Kidney (tissue), 14 donors: ENCODE measurements around the gene ATP6V1G2. TPM values are rescaled to one million over a fixed set of nuclear protein-coding genes. Genes with fewer than 3 reads are reported as not detected.

Experiments
- DNase-seq, 5 donors: peaks; one replicate each; pipeline ENCODE4 v3.0.0-alpha.2; 2013 to 2020
- FAIRE-seq: peaks from 2 replicates; lab custom pipeline; 2012; peaks lifted over from hg19 to GRCh38; lab: Jason Lieb, UNC
- H3K27ac ChIP-seq, 2 donors: one replicate each; pipeline ENCODE4 v1.7.0; 2013; ENCODE audit warnings: low read depth in 2 of 2, low read length in 2 of 2, inconsistent platforms in 1 of 2
- H3K27me3 ChIP-seq: one replicate; pipeline ENCODE4 v1.7.1; 2013; ENCODE audit warnings: low read length, inconsistent platforms; ENCODE audit not compliant: control insufficient read depth, insufficient read depth
- H3K36me3 ChIP-seq, 3 donors: one replicate each; pipeline versions ENCODE4 v1.7.0 to v1.7.1; 2013; ENCODE audit warnings: low read length in 3 of 3, control low read depth in 1 of 3, inconsistent platforms in 1 of 3; ENCODE audit not compliant: insufficient read depth in 3 of 3, control insufficient read depth in 2 of 3
- H3K4me1 ChIP-seq, 3 donors: one replicate each; pipeline versions ENCODE4 v1.7.0 to v1.7.1; 2013; ENCODE audit warnings: low read length in 3 of 3, inconsistent platforms in 1 of 3, low read depth in 1 of 3; ENCODE audit not compliant: control insufficient read depth in 2 of 3, insufficient read depth in 2 of 3
- H3K4me3 ChIP-seq, 3 donors: one replicate each; pipeline versions ENCODE4 v1.7.0 to v1.8.1; 2013; ENCODE audit warnings: low read length in 3 of 3, control low read depth in 1 of 3, inconsistent platforms in 1 of 3
- H3K9ac ChIP-seq, 3 donors: one replicate each; pipeline versions ENCODE4 v1.7.0 to v1.7.1; 2013; ENCODE audit warnings: low read length in 3 of 3, control low read depth in 1 of 3, inconsistent platforms in 1 of 3
- H3K9me3 ChIP-seq, 3 donors: one replicate each; pipeline versions ENCODE4 v1.7.0 to v1.7.1; 2013; ENCODE audit warnings: low read length in 3 of 3, control low read depth in 1 of 3, inconsistent platforms in 1 of 3; ENCODE audit not compliant: control insufficient read depth in 2 of 3, insufficient read depth in 1 of 3
- intact Hi-C: fragments of 100-400 bp; cut with DNase I; formaldehyde crosslinking; loops from one replicate; pipeline ENCODE4 v1.11.1; 2022
- polyA plus RNA-seq: library from polyadenylated mRNA; stranded (reverse); fragments of 350-450 nt; fragmentation: Illumina TruSeq; extraction: RNeasy Lipid Tissue Mini Kit (QIAGEN cat#74804); gene quantifications from one replicate; pipeline ENCODE4 v1.2.3, GENCODE V29; 2014; ENCODE audit warnings: low read depth, low replicate concordance; ENCODE audit not compliant: insufficient read depth
- total RNA-seq: library from RNA; stranded (reverse); fragmentation: NEBNext Ultra II Directional; extraction: Animal tissue kit (Norgen Biotek cat#: 25700); gene quantifications from one replicate; pipeline ENCODE4 v1.2.1, GENCODE V29; 2021
- TF ChIP-seq, protein P1 (sequence below): IDR thresholded peaks from 3 replicates; pipeline ENCODE4 v1.5.1; 2012; ENCODE audit warnings: mild to moderate bottlenecking, moderate library complexity, borderline replicate concordance; ENCODE audit not compliant: insufficient read depth; ENCODE audit errors: extremely low read depth
- donor health status: control.
- donor health status: control.
- donor health status: control.
- donor health status: control.
- donor health status: control.
- donor health status: DM: yes; HTN: yes; CAD: no.
- donor health status: Normal renal cell carcinoma (clear cell type).

The ATP6V1G2 gene
- total and polyA plus RNA-seq, 2 donors from 2014 or later: 1.2 to 6.0 TPM

DNA sequence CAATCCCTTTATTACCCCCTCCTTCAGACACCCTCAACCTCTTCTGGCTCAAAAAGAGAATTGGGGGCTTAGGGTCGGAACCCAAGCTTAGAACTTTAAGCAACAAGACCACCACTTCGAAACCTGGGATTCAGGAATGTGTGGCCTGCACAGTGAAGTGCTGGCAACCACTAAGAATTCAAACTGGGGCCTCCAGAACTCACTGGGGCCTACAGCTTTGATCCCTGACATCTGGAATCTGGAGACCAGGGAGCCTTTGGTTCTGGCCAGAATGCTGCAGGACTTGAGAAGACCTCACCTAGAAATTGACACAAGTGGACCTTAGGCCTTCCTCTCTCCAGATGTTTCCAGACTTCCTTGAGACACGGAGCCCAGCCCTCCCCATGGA, 31.2 kb upstream of the ATP6V1G2 start:
- H3K36me3 ChIP-seq: no peaks in the 10 kb centered on the region
- TF ChIP-seq, protein P1, sequence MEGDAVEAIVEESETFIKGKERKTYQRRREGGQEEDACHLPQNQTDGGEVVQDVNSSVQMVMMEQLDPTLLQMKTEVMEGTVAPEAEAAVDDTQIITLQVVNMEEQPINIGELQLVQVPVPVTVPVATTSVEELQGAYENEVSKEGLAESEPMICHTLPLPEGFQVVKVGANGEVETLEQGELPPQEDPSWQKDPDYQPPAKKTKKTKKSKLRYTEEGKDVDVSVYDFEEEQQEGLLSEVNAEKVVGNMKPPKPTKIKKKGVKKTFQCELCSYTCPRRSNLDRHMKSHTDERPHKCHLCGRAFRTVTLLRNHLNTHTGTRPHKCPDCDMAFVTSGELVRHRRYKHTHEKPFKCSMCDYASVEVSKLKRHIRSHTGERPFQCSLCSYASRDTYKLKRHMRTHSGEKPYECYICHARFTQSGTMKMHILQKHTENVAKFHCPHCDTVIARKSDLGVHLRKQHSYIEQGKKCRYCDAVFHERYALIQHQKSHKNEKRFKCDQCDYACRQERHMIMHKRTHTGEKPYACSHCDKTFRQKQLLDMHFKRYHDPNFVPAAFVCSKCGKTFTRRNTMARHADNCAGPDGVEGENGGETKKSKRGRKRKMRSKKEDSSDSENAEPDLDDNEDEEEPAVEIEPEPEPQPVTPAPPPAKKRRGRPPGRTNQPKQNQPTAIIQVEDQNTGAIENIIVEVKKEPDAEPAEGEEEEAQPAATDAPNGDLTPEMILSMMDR: no peak
- H3K27ac ChIP-seq: no peak overlapping the region
- no peaks in the 10 kb centered on the region for H3K9me3 ChIP-seq
- peaks cover 0 to 7% (median 5%) of the 10 kb centered on the region in 3 donors for H3K4me1 ChIP-seq
- H3K9ac ChIP-seq: no peak overlapping the region
- FAIRE-seq: no peak
- DNase-seq: no peak
- no peaks in the 10 kb centered on the region for H3K27me3 ChIP-seq
- intact Hi-C loops: no loop called here
- no peak overlapping the region for H3K4me3 ChIP-seq

DNA sequence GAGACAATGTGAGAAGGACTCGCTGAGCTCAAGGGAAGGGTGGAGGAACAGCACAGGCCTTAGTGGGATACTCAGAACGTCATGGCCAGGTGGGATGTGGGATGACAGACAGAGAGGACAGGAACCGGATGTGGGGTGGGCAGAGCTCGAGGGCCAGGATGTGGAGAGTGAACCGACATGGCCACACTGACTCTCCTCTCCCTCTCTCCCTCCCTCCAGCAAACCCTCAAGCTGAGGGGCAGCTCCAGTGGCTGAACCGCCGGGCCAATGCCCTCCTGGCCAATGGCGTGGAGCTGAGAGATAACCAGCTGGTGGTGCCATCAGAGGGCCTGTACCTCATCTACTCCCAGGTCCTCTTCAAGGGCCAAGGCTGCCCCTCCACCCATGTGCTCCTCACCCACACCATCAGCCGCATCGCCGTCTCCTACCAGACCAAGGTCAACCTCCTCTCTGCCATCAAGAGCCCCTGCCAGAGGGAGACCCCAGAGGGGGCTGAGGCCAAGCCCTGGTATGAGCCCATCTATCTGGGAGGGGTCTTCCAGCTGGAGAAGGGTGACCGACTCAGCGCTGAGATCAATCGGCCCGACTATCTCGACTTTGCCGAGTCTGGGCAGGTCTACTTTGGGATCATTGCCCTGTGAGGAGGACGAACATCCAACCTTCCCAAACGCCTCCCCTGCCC, 30.6 kb upstream of the ATP6V1G2 start:
- Histone ChIP-seq H3K27ac (no peak overlapping the region), H3K4me1 (peaks cover 0 to 7% (median 5%) of the 10 kb centered on the region in 3 donors), H3K9me3 (no peaks in the 10 kb centered on the region), H3K27me3 (no peaks in the 10 kb centered on the region), H3K36me3 (no peaks in the 10 kb centered on the region), H3K9ac (no peak overlapping the region), H3K4me3 (no peak overlapping the region)
- FAIRE-seq (no peak), DNase-seq (no peak)
- intact Hi-C loops: no loop called here
- TF ChIP-seq, protein P1: no peak

DNA sequence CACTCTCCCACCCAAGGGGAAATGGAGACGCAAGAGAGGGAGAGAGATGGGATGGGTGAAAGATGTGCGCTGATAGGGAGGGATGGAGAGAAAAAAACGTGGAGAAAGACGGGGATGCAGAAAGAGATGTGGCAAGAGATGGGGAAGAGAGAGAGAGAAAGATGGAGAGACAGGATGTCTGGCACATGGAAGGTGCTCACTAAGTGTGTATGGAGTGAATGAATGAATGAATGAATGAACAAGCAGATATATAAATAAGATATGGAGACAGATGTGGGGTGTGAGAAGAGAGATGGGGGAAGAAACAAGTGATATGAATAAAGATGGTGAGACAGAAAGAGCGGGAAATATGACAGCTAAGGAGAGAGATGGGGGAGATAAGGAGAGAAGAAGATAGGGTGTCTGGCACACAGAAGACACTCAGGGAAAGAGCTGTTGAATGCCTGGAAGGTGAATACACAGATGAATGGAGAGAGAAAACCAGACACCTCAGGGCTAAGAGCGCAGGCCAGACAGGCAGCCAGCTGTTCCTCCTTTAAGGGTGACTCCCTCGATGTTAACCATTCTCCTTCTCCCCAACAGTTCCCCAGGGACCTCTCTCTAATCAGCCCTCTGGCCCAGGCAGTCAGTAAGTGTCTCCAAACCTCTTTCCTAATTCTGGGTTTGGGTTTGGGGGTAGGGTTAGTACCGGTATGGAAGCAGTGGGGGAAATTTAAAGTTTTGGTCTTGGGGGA, 29.7 kb upstream of the ATP6V1G2 start:
- H3K27ac ChIP-seq: no peak overlapping the region
- FAIRE-seq: no peak

More for the DNA sequence above, 29.7 kb upstream of the ATP6V1G2 start:
- TF ChIP-seq, protein P1: no peak
- Histone ChIP-seq H3K9me3 (no peaks in the 10 kb centered on the region), H3K9ac (no peak overlapping the region), H3K27me3 (no peaks in the 10 kb centered on the region), H3K4me1 (peaks cover 0 to 5% (median 2%) of the 10 kb centered on the region in 3 donors), H3K4me3 (peak overlapping the region in 2 of 3 donors; percentile 36 to 37), H3K36me3 (no peaks in the 10 kb centered on the region)
- intact Hi-C loops: no loop called here
- no peak for DNase-seq
